Effector CD4-positive, alpha-beta T cell (primary cell): ENCODE data around the gene BIN2.

Experiments
- DNase-seq: peaks from one replicate; pipeline ENCODE4 v3.0.0-alpha.2; 2020

The BIN2 gene

GRCh38 chr12:51253276-51253675 lies 70.7 kb downstream of the BIN2 start:
- no peak for DNase-seq

GRCh38 chr12:51247523-51248206 lies 76.3 kb downstream of the BIN2 start:
- no peak for DNase-seq

GRCh38 chr12:51246254-51246853 lies 77.6 kb downstream of the BIN2 start:
- no peak for DNase-seq

- no peak for DNase-seq
These were observed 78.3 kb downstream of the BIN2 start for GRCh38 chr12:51245476-51246253.

GRCh38 chr12:51244269-51244668 lies 79.7 kb downstream of the BIN2 start:
- DNase-seq = no peak

GRCh38 chr12:51242876-51243275 lies 81.1 kb downstream of the BIN2 start:
- no peak for DNase-seq

GRCh38 chr12:51242120-51242519 lies 81.9 kb downstream of the BIN2 start:
- no peak for DNase-seq

GRCh38 chr12:51240971-51241370 lies 83.0 kb downstream of the BIN2 start:
- DNase-seq = no peak

- DNase-seq = peak; percentile 92
These were observed 85.3 kb downstream of the BIN2 start, which contains the start of gene DAZAP2 for GRCh38 chr12:51238510-51239334. Gene DAZAP2, plus strand, starts transcription at chr12:51238826. Its CDS starts 82 bp downstream, at chr12:51238908.

GRCh38 chr12:51238037-51238509 lies 85.9 kb downstream of the BIN2 start:
- no peak for DNase-seq

GRCh38 chr12:51234530-51234929 lies 89.4 kb downstream of the BIN2 start:
- DNase-seq = no peak

- DNase-seq = no peak
These were observed 91.3 kb downstream of the BIN2 start for GRCh38 chr12:51232642-51233041.
